OCI-LY1 (cell line): ENCODE data around the gene MAN1B1.

Experiments used
- CTCF ChIP-seq: fragments of 200-600 bp; sonication (generic), shearing (Covaris generic); IDR thresholded peaks from 2 replicates; pipeline ENCODE4 v1.5.1; 2017; ENCODE audit warnings: mild to moderate bottlenecking, antibody characterized with exemption, low read length, moderate library complexity, mixed read lengths
- EZH2 ChIP-seq: fragments of 200-600 bp; sonication (generic), shearing (Covaris generic); IDR thresholded peaks from 2 replicates; pipeline ENCODE4 v1.8.0; 2017; ENCODE audit warnings: borderline replicate concordance, mixed run types, mild to moderate bottlenecking, antibody characterized with exemption, low read length, moderate library complexity, mixed read lengths

DNA sequence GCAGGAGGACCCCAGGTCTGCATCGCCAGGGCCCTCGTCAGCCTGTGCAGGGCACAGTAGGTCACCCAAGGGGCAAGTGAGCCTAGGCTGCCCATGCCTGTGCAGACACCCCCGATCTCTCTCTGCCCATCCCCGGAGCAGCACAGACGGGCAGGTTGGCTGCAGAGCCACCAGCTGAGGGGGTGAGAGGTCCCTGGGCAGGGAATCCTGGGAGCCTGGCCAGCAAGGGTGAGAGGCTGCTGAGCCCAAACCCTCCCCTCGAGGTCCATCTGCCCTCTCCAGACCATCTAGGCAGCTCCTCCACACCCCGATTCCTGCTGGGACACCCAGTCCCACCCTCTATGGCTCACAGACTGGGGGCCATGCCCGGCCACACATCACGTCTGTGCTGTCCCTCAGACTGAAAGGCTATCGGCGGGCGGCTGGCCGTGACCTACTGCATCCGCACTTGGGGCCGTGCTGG, 30.5 kb downstream of the MAN1B1 start:
- no peak for TF ChIP-seq CTCF
- TF ChIP-seq EZH2, result no peak
